ENCODE measurements around the gene TFPI.
"Not testable (repeated sequence)": the region's sequence is repeated elsewhere in the genome, so short reads cannot be mapped to it uniquely, and the experiment has no call there.

The TFPI gene

DNA sequence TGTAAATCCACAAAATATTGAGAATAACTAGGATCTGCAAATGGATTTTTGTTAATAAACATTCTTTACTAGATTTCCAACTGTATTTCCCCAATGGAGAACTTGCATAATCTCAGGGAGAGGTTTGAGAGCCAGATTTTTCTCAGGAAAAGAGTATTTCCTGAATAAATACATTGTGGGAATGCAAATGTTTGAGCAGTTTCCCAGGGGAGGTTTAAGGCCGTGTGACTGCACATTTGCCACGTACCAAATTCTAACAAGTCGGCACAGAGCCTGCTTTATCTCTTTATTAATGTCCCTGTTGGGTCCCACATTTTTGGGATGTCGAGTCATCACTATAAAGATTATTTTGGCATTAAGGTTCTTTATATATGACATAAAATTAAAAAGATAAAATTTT is 27.0 kb downstream of the TFPI start:
- no peak for DNase-seq

GRCh38 chr2:187526792-187527191 is 27.4 kb downstream of the TFPI start:
- no peak for DNase-seq

DNA sequence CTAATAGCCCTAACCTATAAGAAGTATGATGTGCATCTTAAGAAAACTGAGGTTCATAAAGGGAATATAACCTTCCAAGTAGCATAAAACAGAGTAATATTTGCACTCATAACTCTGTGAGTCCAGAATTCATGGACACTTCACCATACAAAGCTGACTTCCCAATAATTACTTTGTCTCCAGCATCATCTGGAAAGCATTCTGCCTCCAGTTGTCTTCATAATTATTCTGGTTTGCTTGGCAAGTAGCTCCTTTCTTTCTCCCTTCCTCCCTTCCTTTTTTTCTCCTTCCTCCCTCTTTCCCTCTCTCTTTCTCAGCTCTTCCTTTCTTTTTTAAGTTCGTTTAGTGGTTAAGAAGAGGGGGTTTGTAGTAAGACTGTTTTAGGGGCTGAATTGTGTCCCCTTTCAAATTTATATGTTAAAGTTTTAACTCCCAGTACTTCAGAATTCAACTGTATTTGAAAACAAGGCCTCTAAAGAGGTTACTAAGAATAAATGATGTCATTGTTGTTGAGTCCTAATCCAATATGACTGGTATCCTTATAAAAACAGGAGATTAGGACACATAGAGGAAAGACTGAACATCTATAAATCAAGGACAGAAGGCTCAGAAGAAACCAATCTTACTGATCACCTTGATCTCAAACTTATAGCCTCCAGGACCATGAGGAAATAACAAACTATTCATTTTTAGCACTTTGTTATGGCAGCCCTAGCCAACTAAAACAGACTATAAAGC is 28.9 kb downstream of the TFPI start:
- no peak for DNase-seq

GRCh38 chr2:187523325-187523724 is 30.9 kb downstream of the TFPI start:
- no peak for DNase-seq

DNA sequence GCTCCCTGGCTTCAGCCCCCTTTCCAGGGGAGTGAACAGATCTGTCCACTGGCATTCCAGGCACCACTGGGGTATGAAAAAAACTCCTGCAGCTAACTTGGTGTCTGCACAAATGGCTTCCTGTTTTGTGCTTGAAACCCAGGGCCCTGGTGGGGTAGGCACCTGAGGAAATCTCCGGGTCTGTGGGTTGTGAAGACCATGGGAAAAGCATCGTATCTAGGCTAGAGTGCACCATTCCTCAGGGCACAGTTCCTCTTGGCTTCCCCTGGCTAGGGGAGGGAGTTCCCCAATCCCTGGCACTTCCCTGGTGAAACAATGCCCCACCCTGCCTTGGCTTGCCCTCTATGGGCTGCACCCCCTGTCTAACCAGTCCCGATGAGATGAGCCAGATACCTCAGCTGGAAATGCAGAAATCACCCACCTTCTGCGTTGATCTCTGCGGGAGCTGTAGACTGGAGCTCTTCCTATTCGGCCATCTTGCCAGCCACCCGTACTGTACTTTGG is 34.1 kb downstream of the TFPI start:
- no peak for DNase-seq

DNA sequence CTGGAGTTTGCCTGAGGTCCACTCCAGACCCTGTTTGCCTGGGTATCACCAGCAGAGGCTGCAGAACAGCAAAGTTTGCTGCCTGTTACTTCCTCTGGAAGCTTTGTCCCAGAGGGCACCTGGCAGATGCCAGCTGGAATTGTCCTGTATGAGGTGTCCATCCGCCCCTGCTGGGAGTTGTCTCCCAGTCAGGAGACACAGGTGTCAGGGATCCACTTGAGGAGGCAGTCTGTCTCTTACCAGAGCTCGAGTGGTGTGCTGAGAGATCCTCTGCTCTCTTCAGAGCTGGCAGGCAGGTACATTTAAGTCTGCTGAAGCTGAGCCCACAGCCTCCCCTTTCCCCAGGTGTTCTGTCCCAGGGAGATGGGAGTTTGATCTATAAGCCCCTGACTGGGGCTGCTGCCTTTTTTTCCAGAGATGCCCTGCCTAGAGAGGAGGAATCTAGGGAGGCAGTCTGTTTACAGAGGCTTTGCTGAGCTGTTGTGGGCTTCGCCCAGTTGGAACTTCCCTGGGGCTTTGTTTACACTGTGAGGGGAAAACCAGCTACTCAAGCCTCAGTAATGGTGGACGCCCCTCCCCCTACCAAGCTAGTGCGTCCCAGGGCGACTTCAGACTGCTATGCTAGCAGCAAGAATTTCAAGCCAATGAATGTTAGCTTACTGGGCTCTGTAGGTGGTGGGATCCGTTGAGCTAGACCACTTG is 34.7 kb downstream of the TFPI start:
- DNase-seq, result no peak

GRCh38 chr2:187517750-187518361 is 36.4 kb downstream of the TFPI start:
- DNase-seq, result not testable (repeated sequence)

DNA sequence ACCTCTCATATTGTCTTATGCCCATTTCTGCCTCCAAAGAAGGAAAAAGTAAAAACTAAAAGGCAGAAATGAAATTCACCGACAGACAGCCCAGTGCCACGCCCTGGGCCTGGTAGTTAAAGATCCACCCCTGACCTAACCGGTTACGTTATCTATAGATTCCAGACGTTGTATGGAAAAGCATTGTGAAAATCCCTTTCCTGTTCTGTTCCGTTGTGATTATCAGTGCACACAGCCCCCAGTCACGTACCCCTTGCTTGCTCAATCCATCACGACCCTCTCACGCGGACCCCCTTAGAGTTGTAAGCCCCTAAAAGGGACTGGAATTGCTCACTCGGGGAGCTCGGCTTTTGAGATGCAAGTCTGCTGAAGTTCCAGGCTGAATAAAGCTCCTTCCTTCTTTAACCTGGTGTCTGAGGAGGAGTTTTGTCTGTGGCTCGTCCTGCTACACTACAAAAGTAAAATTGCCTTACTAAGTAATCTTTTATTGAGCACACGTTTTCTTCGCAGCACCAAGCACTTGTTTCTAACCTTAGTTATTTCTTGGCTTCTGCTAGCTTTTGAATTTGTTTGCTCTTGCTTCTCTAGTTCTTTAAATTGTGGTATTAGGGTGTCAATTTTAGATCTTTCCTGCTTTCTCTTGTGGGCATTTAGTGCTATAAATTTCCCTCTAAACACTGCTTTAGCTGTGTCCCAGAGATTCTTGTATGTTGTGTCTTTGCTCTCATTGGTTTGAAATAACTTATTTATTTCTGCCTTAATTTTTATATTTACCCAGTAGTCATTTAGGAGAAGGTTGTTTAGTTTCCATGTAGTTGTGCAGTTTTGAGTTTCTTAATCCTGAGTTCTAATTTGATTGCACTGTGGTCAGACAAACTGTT is 37.4 kb downstream of the TFPI start:
- not testable (repeated sequence) for DNase-seq

GRCh38 chr2:187514930-187515329 is 39.3 kb downstream of the TFPI start:
- DNase-seq, result no peak

DNA sequence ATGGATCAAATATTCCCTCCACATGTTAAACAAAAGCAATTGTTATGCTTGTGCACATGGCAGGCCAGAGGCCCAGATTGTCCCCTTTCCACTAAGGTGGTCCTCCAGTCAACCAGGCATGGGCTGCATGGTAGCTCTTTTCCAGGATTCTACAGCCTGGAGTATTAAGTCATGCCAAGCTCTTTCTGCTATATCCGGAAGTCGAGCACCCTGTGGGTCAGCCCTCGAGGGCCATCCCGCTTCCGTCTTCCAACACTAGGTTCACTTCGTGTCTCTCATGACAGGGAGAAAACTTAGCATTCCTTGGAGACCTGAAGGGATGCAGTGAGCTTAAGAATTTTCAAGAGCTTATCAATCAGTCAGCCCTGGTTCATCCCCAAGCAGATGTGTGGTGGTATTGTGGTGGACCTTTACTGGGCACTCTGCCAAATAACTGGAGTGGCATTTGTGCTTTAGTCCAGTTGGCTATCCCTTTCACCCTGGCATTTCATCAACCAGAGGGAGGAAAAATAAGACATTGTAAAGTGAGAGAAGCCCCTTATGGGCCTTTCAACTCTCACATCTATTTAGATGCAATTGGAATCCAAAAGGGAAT is 39.9 kb downstream of the TFPI start:
- DNase-seq, result not testable (repeated sequence)

- not testable (repeated sequence) for DNase-seq
These were observed 40.6 kb downstream of the TFPI start for GRCh38 chr2:187513460-187514234.

- DNase-seq, result no peak
These were observed 42.6 kb downstream of the TFPI start for GRCh38 chr2:187511356-187512315.

DNA sequence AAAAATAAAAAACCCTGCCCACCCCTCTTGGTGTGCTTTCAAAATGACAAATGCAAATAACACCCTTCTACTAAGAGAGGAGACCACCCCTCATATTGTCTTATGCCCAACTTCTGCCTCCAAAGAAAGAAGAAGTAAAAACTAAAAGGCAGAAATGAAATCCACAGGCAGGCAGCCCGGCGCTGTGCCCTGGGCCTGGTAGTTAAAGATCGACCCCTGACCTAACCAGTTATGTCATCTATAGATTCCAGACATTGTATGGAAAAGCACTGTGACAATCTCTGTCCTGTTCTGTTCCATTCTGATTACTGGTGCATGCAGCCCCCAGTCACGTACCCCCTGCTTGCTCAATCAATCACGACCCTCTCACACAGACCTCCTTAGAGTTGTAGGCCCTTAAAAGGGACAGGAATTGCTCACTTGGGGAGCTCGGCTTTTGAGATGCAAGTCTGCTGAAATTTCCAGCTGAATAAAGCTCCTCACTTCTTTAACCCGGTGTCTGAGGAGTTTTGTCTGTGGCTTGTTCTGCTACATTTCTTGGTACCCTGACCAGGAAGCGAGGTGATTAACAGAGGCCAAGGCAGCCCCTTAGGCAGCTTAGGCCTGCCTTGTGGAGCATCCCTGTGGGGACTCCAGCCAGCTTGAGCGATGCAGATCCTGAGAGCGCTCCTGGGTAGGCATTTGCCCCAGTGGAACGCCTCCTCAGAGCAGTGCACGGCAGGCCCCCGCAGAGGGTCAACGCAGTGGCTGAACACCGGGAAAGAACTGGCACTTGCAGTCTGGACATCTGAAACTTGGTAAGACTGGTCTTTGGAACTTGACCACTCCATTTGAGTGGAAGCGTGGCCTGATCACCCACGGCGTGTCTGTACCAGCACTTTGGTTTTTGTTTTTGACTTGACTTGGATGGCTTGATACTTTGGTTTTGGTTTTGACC is 43.5 kb downstream of the TFPI start:
- DNase-seq, result not testable (repeated sequence)

DNA sequence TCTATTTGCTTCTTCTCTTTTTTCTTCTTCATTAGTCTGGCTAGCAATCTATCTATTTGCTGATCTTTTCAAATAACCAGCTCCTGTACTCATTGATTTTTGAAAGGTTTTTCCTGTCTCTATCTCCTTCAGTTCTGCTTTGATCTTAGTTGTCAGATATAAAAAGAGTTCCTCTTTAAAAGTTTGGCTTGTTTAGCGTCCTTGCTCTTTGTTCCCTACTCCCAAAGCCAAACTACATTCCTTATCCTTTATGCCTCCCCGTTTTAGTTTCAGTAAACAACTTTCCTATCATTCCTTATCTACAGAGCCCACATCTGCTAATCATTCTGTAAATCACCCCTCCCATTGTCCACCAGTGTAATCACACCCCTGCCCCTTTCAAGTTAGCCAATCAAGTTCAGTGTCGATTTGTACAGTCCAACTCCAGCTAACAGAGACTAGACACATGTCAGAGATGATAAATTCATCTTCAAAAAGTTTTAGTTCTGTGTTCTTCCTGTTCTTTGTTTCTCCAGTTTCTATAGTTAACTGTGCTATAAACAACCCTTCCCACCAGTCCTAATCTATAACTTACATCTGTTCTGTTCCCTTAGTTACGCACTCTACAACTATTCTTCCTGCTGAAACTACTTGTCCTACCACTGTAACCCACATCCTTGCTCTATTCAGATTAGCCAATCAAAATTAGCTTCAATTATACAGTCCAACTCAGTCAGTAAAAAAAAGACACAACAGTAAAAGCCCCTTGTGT is 44.4 kb downstream of the TFPI start:
- DNase-seq, result no peak

DNA sequence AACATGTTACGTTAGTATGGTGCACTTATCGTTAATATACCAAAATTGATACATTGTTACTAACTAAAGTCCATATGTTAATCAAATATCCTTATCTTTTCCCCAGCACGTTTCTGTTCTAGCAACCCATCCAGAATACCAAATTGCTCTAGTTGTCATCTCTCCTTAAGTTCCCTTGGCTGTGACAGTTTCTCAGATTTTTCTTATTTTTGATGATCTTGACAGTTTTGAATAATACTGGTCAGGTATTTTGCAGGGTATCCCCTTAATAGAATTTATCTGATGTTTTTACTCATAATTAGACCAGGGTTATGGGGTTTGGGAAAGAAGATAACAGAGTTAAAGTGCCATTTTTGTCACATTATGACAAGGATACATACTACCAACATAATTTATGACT is 47.8 kb downstream of the TFPI start:
- DNase-seq, result no peak

DNA sequence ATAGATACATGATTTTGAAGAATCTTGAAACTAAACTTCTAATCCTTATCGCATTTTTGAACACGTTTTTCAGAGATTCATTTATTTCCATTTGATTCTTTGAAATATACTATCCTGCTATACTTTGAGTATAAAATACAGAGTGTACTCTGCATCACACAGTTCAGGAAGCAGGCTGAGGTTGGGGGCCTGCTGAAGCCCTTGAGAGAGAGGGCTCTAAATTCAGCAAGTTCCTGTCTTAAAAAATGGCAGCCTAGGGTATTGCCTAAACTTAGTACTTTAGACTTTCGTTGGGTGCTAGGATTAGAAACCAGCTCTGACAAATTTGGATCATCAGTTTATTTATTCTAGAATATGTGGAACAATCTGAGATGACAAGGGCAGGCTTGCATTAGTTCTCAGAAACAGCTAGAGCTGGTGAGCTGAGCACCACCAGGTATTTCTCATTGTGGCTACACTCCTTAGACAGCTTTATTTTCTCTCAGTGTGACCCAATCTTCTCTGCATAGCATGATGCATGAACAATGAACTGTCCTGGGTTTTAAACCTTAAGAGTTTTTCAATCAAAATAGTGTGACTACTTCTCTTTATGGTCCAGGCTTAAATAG is 49.1 kb downstream of the TFPI start:
- no peak for DNase-seq

DNA sequence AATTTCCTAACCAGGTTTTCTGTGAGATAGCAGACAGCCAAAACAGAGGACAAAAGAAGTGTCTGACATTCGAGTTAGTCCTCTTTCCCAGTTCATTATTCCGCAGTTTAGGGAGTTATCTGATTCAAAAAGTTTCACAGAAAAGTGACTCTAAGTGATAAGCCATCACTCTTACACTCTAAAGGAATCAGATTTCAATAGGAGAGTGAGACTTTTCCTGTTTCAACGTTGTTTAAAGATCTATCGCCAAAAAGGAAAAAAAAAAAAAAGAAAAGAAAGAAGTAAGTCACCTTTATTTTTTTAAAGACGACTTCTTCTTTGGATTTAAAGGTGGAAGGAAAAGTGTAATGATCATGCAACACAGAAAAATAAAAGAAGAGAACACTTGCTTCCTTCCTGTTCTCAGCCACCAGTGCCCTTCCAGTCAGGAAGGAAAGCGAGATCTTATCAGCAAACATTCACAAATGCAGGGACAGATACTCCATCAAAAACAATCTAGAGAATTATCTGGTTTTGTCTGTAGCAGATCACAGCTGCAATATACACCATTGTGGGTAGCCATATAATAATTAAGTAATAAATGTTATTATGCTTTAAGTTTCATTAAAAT is 49.8 kb downstream of the TFPI start:
- no peak for DNase-seq

GRCh38 chr2:187503700-187504099 is 50.5 kb downstream of the TFPI start:
- DNase-seq, result no peak

All from SHP77 (cell line).